Kasumi-1 (cell line): ENCODE measurements around the gene ATP7B.

ENCODE experiments used
- DNase-seq, 2 experiments: peaks; one replicate each; lab custom pipeline; 2025; lab: John Stamatoyannopoulos, UW

Gene ATP7B

GRCh38 chr13:51894239-51894638 is 117.0 kb downstream of the ATP7B start:
- no peak for DNase-seq

DNA sequence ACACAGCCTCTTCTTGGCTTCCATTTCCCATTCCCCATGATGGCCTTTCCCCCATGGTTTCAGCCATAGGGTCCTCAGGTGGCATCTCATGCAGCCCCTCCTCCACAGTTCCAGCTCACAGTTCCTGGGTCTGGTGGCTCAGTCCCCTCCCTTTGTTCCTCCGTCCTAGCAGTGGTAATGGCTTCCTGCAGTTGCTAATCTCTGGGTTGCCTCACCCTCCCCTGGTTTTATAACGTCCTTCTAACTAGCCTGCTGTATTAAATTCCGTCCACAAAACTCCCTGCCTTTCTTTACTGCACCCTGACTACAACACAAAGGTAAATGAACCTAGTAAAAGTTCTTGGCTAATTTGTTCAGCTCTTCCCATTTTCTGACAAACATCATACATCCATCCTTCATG is 118.6 kb downstream of the ATP7B start:
- DNase-seq, result no peak

GRCh38 chr13:51887468-51887867 is 123.8 kb downstream of the ATP7B start:
- DNase-seq, result no peak

- no peak for DNase-seq
Measured at GRCh38 chr13:51885651-51886050, 125.6 kb downstream of the ATP7B start.

DNA sequence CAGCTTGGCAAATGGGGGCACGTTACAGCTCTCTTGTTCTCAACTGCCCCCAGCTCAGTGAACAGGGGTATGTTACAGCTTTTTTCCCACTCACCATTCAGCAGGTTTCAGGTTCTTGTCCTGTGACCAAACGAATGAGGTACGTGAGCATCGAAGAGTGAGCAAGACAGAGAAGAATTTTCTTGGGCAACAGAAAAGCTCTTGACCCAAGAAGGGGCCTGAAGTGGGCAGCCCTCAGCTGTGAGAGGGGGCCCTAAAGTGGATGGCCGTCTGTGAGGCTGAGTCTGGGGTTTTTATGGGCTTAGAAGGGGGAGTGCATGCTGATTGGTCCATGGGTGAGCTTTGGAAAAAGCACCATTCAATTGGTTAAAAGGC is 128.0 kb downstream of the ATP7B start:
- no peak for DNase-seq
